ENCODE measurements around the gene FAM83G.

DNA sequence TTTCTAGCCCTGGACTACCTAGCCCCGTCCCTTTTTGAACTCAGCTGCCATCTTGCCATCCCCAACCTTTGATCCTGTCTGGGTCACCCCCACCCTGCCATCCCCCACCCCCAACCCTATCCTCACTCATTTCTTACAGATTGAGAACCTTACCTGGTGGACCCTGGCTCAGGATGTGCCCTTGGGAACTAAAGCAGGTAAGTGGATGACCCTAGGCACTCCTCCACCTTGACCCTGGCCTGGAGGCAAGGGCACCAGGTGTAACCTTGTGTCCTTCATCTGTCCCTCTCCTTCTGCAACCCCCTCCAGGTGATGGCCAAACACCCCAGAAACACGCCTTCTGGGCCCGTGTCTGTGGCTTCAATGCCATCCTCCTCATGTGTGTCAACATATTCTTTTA lies 15.5 kb upstream of the FAM83G start:
- TF ChIP-seq CTCF (IDR thresholded peaks at IDR 0.05) (no peak), POLR2A (IDR thresholded peaks at IDR 0.05) (no peak)
